Subcutaneous preadipocyte (primary cell): ENCODE results near the gene DLEC1. TPM values are rescaled to one million over a fixed set of nuclear protein-coding genes. Genes with fewer than 3 reads are reported as not detected.

Experiments
- small RNA-seq: library from RNA; depleted of rRNA; stranded (forward); fragments of <200 nt; gene quantifications from one replicate; pipeline ENCODE3, GENCODE V24; 2012
- total RNA-seq: library from RNA; depleted of rRNA; stranded (reverse); fragments of >200 nt; gene quantifications from 2 replicates; pipeline ENCODE4 v1.2.3, GENCODE V29; 2012

Gene DLEC1, protein sequence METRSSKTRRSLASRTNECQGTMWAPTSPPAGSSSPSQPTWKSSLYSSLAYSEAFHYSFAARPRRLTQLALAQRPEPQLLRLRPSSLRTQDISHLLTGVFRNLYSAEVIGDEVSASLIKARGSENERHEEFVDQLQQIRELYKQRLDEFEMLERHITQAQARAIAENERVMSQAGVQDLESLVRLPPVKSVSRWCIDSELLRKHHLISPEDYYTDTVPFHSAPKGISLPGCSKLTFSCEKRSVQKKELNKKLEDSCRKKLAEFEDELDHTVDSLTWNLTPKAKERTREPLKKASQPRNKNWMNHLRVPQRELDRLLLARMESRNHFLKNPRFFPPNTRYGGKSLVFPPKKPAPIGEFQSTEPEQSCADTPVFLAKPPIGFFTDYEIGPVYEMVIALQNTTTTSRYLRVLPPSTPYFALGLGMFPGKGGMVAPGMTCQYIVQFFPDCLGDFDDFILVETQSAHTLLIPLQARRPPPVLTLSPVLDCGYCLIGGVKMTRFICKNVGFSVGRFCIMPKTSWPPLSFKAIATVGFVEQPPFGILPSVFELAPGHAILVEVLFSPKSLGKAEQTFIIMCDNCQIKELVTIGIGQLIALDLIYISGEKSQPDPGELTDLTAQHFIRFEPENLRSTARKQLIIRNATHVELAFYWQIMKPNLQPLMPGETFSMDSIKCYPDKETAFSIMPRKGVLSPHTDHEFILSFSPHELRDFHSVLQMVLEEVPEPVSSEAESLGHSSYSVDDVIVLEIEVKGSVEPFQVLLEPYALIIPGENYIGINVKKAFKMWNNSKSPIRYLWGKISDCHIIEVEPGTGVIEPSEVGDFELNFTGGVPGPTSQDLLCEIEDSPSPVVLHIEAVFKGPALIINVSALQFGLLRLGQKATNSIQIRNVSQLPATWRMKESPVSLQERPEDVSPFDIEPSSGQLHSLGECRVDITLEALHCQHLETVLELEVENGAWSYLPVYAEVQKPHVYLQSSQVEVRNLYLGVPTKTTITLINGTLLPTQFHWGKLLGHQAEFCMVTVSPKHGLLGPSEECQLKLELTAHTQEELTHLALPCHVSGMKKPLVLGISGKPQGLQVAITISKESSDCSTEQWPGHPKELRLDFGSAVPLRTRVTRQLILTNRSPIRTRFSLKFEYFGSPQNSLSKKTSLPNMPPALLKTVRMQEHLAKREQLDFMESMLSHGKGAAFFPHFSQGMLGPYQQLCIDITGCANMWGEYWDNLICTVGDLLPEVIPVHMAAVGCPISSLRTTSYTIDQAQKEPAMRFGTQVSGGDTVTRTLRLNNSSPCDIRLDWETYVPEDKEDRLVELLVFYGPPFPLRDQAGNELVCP (N-terminal part only)
- total RNA-seq = under 0.01 TPM in 2 replicates

GRCh38 chr3:38039101-38039898, at the start of gene DLEC1:
DLEC1 (plus strand) TSS chr3:38039208; CDS start chr3:38039226, 18 bp downstream.

DNA sequence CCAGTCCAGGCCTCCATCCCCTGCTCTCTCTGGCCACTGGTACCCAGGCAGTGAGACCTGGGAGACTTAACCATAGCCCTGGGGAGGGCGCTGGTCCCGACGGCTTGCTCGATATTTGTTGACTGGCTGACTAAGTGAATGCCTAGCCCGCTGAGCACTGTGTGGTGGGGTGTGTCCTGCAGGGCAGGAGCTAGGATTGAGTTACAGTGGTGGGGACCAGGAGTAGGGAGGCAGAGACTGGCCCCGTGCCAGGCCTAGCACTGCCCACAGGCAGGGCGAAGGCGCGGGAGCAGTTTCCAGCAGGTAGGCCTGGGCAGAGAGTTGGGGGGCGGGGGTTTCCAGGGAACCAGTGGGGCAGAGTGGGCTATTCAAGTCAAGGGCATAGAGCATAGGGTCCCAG, 48.5 kb upstream of the DLEC1 start, which contains the start of gene VILL:
Gene VILL, plus strand, starts transcription at position 260 of the 400 bp plus-strand sequence. CDS start 2,887 bp downstream, outside the sequence.

GRCh38 chr3:38029400-38030125, 9.4 kb upstream of the DLEC1 start, which contains the start of gene PLCD1:
PLCD1 (minus strand) TSS chr3:38029642; CDS start chr3:38029539, 103 bp downstream.

DNA sequence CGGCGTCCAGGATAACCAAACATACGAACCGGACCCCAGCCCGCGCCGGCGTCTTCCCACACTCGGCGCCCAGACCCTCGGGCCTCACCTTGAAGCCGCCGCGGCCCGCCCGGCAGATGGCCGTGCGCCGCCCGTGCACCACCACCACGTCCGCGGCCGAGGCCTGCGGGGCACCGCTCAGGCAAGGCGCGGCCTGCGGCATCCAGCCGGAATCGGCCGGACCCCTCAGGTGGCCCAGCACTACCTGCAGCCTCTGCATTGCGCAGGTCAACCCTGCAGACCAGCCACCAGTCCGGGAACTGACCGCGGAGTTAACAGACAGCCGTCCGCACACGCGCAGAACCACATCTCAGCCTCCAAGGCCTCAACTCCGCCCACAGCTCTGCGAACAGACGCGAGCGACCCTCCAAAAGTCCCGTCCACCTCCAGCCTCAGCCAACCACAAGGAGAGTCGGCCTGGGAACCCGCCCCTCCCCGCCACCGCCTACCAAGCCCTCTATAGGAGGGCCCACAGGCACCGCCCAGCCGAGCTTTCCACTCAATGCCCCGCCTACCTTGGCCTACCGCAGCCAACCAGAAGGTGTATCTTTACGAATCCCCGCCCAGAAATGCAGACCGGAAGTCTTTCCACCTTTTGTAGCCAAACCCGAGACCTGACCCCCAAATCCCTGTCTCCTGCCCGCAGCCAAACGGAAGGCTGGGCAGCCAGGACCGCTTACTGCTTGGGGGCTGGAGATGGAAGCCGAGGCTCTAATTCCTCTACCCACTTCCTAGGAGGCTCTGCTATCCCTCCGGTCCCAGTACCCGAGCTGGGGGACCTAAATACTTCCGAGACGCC, 98.0 kb downstream of the DLEC1 start, which contains the start of gene ACAA1:
Gene ACAA1, minus strand, starts transcription at position 351 of the 838 bp plus-strand sequence. Its CDS starts 92 bp downstream, at position 259.

DNA sequence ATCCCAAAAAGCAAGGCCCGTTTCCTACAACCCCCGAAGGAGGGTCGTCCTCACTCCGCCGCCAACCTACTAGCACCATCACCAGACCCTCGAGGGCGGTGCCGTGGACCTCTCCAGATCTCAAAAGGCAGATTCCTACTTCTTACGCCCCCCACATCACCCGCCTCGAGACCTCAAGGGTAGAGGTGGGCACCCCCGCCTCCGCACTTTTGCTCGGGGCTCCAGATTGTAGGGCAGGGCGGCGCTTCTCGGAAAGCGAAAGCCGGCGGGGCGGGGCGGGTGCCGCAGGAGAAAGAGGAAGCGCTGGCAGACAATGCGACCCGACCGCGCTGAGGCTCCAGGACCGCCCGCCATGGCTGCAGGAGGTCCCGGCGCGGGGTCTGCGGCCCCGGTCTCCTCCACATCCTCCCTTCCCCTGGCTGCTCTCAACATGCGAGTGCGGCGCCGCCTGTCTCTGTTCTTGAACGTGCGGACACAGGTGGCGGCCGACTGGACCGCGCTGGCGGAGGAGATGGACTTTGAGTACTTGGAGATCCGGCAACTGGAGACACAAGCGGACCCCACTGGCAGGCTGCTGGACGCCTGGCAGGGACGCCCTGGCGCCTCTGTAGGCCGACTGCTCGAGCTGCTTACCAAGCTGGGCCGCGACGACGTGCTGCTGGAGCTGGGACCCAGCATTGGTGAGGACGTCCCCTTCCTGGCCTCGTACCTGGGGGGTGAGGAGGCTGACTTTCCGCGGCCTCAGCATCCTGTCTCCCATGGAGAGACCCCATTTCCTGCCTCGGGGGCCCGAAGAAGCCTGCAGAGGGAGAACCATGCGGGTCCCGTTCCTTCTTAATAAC, 99.6 kb downstream of the DLEC1 start, which contains the start of gene MYD88:
Gene MYD88, plus strand, starts transcription at position 313 of the 842 bp plus-strand sequence. Its CDS starts 40 bp downstream, at position 353.

GRCh38 chr3:38164952-38165721, 126.1 kb downstream of the DLEC1 start, which contains the start of gene OXSR1:
OXSR1 (plus strand) TSS chr3:38165537; CDS start chr3:38165877, 340 bp downstream.

Small RNAs within 50 kb of the gene (small RNA-seq; reads per million reads assigned to genes)
- not detected for gene RF00019

Other genes starting within 250 kb of the DLEC1 start
- gene CTDSPL, start 177.3 kb upstream of the DLEC1 start, total RNA-seq = 29.8 and 30.9 TPM in 2 replicates
- gene VILL, start 48.4 kb upstream of the DLEC1 start, total RNA-seq = 5.1 and 5.3 TPM in 2 replicates
- gene PLCD1, start 9.6 kb upstream of the DLEC1 start, total RNA-seq = 27.2 and 28.3 TPM in 2 replicates
- gene ACAA1, start 97.9 kb downstream of the DLEC1 start, total RNA-seq = 13.7 and 15.8 TPM in 2 replicates
- gene MYD88, start 99.5 kb downstream of the DLEC1 start, total RNA-seq = 5.7 and 6.6 TPM in 2 replicates
- gene OXSR1, start 126.3 kb downstream of the DLEC1 start, total RNA-seq = 30.1 and 52.2 TPM in 2 replicates
- 0.37 and 1.2 TPM in 2 replicates for gene SLC22A13, start 226.6 kb downstream of the DLEC1 start, total RNA-seq
- 0.20 and 1.5 TPM in 2 replicates for gene SLC22A14, start 243.1 kb downstream of the DLEC1 start, total RNA-seq